ENCODE measurements around the gene CD2BP2. TPM values are rescaled to one million over a fixed set of nuclear protein-coding genes. Genes with fewer than 3 reads are reported as not detected.

Gene CD2BP2
- total and polyA plus RNA-seq, 2 of the 8 experiments (the other 6 are each of a cell fraction or from before 2014, with no cell fraction given): 22.4 to 55.3 TPM

DNA sequence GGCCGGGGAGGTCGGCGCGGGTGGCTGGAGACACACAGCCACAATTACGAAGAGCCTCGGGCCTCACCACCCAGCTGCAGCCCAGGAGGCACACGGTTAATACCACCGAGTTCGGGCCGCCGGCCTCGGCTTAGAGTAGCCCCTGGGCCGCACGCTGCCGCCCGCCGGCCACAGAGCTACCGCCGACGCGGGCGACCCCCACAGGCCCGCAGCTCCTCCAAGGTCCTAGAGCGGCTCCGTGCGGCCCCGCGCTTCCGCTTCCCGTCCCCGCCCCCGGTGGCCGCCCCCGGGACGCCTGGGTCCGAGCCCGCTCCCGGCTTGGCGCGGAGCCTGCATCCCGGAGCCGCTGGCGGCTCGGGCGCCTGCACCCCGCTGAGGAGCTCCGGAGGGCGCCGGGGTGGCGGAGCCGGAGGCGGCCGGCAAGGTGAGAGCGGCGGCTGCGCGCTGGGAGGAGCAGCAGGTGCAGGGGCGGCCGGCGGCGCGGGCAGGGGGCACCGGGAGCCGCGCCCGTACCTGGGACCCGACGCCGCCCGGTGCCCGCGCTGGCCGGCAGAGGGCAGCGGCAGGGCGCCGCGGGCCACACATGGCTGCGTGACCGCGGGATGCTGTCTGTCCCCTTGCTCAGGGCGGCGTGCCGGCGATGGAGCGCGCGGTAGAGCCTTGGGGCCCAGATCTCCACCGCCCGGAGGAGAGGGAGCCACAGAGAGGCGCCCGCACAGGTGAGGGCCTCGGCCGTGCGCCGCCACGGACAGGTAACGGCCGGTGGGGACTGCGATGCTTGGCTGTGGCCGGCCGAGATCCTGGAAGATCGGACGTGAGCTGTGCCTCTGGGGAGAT is 40.3 kb upstream of the CD2BP2 start, which contains the start of gene ZNF48 (continued):
- peak; percentile 89 for TF ChIP-seq SP2 (IDR thresholded peaks at IDR 0.05; ENCODE audit: low read length)
- TF ChIP-seq SP1 (IDR thresholded peaks at IDR 0.05; ENCODE audit: low read depth, low read length): peak; percentile 64
- TF ChIP-seq CHD1 (IDR thresholded peaks at IDR 0.05; ENCODE audit: low read depth, low read length): no peak
- no peak; a peak in 2 of 4 replicates for TF ChIP-seq HDAC2 (IDR thresholded peaks at IDR 0.05; ENCODE audit: borderline replicate concordance in 1 of 2, low read depth in 2 of 2, low read length in 2 of 2)
- peak; percentile 39 for TF ChIP-seq CREB1 (IDR thresholded peaks at IDR 0.05)
- no peak for TF ChIP-seq FOSL1 (IDR thresholded peaks at IDR 0.05; ENCODE audit: insufficient read depth, low read depth, low read length)
- no peak for TF ChIP-seq SRF (IDR thresholded peaks at IDR 0.05; ENCODE audit: low read depth, low read length)
- TF ChIP-seq RAD21 (IDR thresholded peaks at IDR 0.05 in 1 of 2, conservative IDR thresholded peaks at IDR 0.05 in 1 of 2; ENCODE audit: low read depth in 2 of 2, low read length in 2 of 2): peak; percentile 10 to 45; a peak in 2 of 4 replicates
- TF ChIP-seq ASH2L (IDR thresholded peaks at IDR 0.05; ENCODE audit: low read length): peak; percentile 19
- no peak for TF ChIP-seq JUND (IDR thresholded peaks at IDR 0.05; ENCODE audit: low read length)
- TF ChIP-seq BRCA1 (IDR thresholded peaks at IDR 0.05; ENCODE audit: low read depth, low read length): no peak
- TF ChIP-seq SAP30 (IDR thresholded peaks at IDR 0.05; ENCODE audit: insufficient read depth, insufficient replicate concordance, low read length): no peak
- TF ChIP-seq, protein P1, sequence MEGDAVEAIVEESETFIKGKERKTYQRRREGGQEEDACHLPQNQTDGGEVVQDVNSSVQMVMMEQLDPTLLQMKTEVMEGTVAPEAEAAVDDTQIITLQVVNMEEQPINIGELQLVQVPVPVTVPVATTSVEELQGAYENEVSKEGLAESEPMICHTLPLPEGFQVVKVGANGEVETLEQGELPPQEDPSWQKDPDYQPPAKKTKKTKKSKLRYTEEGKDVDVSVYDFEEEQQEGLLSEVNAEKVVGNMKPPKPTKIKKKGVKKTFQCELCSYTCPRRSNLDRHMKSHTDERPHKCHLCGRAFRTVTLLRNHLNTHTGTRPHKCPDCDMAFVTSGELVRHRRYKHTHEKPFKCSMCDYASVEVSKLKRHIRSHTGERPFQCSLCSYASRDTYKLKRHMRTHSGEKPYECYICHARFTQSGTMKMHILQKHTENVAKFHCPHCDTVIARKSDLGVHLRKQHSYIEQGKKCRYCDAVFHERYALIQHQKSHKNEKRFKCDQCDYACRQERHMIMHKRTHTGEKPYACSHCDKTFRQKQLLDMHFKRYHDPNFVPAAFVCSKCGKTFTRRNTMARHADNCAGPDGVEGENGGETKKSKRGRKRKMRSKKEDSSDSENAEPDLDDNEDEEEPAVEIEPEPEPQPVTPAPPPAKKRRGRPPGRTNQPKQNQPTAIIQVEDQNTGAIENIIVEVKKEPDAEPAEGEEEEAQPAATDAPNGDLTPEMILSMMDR (IDR thresholded peaks at IDR 0.05; ENCODE audit: control extremely low read depth in 1 of 3, insufficient read depth in 1 of 3, low read depth in 1 of 3, low read length in 3 of 3): peak; percentile 43 to 69 (median 49)
- TF ChIP-seq RFX5 (IDR thresholded peaks at IDR 0.05; ENCODE audit: borderline replicate concordance, low read depth, low read length): no peak
- no peak for TF ChIP-seq CBX8 (IDR thresholded peaks at IDR 0.05; ENCODE audit: borderline replicate concordance, low read depth, low read length)
- no peak; the same call in 1 of the 2 replicates for TF ChIP-seq SIX5 (IDR thresholded peaks at IDR 0.05; ENCODE audit: low read depth, low read length)
- no peak for TF ChIP-seq RXRA (IDR thresholded peaks at IDR 0.05; ENCODE audit: insufficient read depth, low read depth, low read length)
- TF ChIP-seq SUZ12 (IDR thresholded peaks at IDR 0.05; ENCODE audit: low read length): no peak
- TF ChIP-seq MAFK (IDR thresholded peaks at IDR 0.05; ENCODE audit: low read depth, low read length): no peak
- no peak for TF ChIP-seq TEAD4 (IDR thresholded peaks at IDR 0.05; ENCODE audit: low read depth, low read length)
- TF ChIP-seq TAF7 (optimal IDR thresholded peaks at IDR 0.05; ENCODE audit: borderline replicate concordance, low read depth, low read length): no peak

Data from H1 (cell line).